HepG2 (cell line): Measurements from ENCODE around the gene SMTNL1.

ENCODE experiments used
- AFF4 ChIP-seq: sonication (generic); formaldehyde crosslinking; IDR thresholded peaks from 2 replicates; pipeline ENCODE4 v1.4.0; 2020; ENCODE audit warnings: missing genetic modification reagents
- FUBP1 ChIP-seq: sonication (generic); formaldehyde crosslinking; IDR thresholded peaks from 2 replicates; pipeline ENCODE4 v1.5.1; 2020; ENCODE audit warnings: missing genetic modification reagents, mild to moderate bottlenecking, borderline replicate concordance

- TF ChIP-seq FUBP1 (no peak), AFF4 (no peak)
Measured at GRCh38 chr11:57513452-57513795, 24.0 kb upstream of the SMTNL1 start.
